Activated T-cell treated with anti-CD3 and anti-CD28 coated beads, Interleukin-2, amount 50 U/mL, for 48 hours (primary cell): ENCODE data around the gene ARID1B.
A peak's percentile ranks its signal among the peaks of the same experiment; 100 is the strongest.

Source experiments
- DNase-seq, 2 experiments: peaks; one replicate each; pipeline ENCODE4 v3.0.0-alpha.2; 2020

The ARID1B gene

DNA sequence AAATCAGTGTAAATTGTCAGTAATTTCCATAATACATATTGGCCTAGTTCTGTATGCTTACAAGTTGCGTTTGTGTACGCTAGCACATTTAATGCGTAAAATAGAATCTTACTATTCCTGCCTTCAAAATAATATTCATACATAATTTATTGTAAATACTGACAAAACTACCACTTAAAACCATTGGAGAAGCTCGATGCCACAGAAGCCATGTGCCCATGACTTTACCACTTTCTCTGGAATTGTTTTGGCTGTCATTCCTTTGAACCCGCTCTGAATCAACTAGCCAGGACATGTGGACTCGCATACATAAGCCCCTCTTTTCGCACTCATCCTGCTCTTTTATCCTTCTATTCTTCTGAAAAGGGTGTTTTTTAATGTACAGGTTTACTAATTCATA is 394.6 kb downstream of the ARID1B start:
- DNase-seq: no peak

DNA sequence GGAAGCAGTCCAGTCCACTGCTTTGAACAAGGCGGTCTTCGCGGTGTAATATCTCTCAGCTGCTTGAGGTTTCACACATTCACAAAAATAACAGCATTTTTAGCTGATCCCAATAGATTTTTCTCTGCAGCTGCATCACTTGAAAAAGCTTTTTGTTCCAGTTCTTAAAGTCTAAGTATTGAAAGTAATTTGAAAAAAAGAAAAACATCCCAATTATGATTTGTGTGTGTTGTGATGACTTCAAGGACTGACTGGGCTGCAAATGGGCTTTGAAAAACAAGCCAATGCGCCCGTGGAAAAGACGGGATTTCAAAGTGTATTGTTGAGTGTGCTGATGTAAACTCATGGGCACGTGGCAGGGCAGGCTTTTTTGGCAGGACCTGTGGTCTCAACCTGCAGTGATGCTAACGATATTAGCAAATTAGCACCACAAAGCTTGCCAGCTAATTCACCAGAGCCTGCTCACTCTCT is 395.1 kb downstream of the ARID1B start:
- DNase-seq: no peak

- no peak for DNase-seq
Observed at GRCh38 chr6:157172830-157173536, 395.8 kb downstream of the ARID1B start.

DNA sequence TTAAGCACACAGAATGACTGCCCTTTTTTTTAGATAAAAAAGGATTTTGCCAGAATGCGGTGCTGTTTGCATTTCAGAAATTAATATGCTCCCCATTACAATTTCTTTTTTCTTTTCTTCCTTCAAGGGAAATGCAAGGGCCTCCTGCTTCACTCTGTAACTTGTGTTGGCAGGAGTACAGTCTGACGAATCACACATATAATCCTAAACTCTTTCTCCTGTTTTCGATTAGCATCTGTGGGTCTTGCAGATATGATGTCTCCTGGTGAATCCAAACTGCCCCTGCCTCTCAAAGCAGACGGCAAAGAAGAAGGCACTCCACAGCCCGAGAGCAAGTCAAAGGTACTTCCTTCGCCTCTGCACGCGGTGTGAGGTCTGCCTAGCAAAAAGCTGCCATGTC is 396.6 kb downstream of the ARID1B start:
- DNase-seq: no peak

- no peak for DNase-seq
Observed at GRCh38 chr6:157174731-157175130, 397.6 kb downstream of the ARID1B start.

DNA sequence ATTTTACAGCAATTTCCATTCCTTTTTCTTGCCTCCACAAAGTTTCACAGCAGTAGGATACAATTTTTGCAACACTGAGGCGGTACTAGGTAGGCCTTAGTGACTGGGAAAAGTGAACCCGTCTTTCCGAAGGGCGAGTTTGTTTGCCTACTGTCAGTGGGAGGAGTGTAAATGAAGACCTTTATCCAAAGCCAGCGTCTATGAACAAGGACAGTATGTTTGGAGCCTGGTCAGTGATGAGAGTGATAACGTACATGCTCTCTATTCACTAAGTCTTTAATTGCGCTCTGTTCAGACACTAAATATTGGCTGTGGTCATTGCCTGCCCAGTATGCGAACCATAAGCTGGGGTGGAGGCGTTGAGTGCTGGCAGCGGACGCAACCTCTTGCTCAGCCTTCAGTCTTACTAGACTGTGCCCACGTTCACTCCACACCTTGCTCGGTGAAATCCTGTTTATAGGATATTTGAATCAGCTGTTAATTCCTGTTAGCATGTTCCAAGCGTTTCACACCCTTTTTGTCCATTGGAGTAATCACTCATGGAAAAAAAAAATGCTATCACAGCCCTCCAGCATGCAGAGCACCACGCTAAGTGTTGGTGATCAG is 400.7 kb downstream of the ARID1B start:
- no peak for DNase-seq

GRCh38 chr6:157181649-157182048 is 404.5 kb downstream of the ARID1B start:
- no peak for DNase-seq

DNA sequence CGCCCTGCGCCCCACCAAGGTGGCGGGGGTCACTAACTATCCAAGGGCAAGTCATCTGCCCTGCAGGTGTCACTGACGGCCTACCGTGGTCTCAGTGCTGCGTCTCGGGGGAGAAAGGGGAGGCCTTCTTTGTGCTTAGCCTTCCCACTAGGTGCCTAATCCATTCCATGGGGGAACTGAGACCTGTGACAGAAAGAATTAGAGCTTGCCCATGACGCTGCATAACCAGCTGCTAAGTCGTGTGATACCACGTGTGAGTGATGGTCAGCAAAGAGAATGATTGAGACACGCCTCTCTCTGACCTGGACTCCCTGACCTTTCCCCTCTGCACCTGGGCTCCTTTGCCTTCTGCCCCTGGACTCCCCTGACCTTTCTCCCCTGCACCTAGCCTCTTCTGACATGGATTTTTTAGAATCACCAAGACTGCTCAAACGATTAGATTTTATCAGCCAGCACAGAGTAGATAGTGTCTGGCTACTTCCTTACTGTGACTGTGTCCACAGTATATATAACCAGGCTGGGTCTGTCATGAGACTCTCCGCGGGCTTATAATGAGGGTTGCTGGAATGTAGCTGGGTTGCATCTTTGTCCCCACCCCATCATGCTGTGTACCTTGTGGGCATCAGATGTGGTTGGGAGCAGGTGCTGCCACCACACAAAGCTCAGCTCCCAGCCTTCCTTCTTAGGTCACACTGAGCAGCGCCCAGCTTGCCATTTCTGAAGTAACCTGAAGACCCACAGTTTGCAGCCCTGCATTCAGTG is 405.5 kb downstream of the ARID1B start:
- DNase-seq: no peak

DNA sequence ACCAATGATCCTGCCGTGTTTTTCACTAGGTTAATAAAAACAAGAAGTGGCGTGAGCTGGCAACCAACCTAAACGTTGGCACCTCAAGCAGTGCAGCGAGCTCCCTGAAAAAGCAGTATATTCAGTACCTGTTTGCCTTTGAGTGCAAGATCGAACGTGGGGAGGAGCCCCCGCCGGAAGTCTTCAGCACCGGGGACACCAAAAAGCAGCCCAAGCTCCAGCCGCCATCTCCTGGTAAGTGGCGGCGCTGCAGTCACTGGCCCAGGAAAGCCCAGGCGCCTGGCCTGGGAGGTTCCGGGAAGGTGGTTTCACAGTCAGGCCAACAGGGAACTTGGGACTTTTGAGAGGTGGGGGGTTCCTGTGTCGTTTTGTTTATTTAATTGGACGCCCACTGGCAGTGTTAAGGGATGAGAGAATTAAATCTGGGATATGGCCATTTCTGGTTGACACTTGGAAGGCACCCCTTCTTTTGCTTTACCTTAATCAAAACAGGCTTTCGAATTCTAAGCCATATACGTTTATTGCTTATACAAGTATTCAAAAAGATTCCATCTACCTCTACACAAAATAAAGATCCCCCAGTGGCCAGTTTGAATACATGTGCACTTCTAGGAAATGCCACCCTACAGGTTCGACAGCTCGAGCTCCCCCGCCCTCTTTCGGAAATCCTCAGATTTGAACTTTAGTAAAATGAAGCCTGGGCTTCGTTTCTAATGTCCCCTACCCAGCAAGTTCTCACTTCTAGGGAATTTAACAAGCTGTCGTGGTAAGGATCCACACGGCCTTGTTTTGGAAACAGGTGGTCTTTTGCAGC is 407.2 kb downstream of the ARID1B start:
- DNase-seq: peak; percentile 76 to 78

- no peak for DNase-seq
Observed at GRCh38 chr6:157185171-157185570, 408.0 kb downstream of the ARID1B start.

DNA sequence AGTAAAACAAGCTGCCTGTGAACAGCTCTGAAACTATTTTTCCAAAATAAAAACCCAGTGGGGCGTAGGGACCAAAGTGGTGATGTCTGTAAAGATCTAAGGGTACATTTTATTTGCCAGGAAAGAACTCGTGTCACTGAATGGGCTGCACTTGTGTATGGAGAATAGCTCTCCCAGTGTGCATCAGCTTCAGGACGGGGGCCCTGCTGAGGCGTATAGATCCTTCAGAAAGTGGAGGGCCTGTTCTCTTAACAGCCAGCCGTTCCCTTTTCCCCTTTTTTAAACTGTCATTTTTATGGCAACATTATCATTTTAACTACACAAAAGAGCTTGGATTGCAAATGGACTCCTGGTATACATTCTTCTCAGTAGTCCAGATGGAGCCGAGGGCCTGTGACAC is 408.8 kb downstream of the ARID1B start:
- no peak for DNase-seq

DNA sequence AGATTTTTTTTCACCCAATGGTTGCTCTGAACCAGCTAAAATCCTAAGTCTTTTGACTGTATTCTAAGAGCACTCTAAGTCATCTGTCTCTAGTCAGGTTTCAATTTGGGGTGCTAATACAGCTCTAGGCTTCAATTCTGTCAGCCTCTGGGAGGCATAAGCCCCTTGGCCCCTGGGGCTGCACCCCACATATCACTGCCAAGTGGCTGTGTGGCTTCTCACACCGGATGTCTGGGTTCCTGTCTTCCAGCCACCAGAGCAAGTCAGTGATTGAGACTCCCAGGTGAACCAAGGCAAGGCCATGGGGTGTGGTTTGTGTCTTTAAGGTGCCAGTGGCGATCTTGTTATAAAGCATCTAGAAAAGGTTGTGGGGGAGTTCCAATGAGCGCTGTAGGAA is 409.6 kb downstream of the ARID1B start:
- no peak for DNase-seq

- no peak for DNase-seq
Observed at GRCh38 chr6:157187182-157188083, 410.3 kb downstream of the ARID1B start.

DNA sequence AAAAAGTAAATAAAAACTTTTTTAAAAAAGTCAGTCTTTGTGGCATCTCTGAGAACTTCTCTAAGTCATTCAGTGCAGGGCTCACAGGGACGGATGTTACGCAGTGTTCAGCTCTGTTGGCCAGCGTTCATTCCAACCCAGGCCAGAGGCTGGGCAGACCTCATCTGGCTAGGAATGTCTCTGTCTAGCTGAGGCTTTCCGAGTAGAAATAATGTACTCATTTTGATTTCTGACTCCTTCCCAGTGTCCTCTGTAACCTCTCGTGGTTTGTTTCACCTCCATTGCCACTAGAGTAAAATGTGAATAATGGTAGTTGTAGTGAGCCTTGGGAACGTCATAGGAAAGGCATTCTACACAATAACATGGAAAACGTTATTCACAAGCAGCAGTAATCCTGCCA is 411.0 kb downstream of the ARID1B start:
- no peak for DNase-seq

DNA sequence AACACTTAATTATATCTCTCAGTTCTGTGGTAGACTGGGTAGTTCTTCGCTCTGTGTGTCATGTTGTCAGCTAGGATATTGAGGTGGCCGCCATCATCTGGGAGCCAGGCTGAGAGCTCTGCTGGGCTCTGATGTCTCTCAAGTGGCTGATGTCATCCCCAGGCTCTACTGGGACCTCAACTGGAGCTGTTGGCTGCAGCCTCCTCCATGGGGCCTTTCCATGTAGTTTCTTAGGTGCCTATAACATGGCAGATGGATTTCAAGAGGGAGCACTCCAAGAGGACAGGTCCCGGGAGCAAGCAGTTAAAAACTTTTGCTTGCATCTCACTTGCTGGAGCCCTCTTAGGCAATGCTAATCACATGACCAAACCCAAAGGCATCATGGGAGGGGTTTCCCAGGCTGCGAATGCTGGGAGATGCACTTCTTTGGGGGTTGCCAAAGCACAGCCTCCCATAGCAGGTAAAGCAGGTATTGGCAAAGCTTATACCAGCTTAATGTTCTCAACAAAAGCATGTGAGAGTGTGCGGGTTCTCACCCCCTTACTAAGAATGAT is 416.3 kb downstream of the ARID1B start:
- DNase-seq: no peak

- no peak for DNase-seq
Observed at GRCh38 chr6:157194110-157194509, 416.9 kb downstream of the ARID1B start.

DNA sequence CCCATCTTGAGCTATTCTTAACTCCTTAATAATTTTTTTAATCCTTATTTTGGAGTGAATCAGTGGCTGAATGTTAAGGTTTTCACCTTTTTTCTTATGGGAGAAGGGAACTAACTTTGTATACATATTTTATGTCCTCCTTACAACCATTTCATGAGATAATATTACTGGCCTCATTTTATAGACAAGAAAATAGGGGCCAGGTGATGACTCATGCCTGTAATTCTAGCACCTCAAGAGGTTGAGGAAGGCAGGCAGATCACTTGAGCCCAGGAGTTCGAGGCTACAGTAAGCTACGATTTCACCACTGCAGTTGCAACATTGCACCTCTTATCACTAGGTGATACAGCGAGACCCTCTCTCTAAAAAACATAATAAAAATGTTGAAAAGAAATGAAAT is 417.5 kb downstream of the ARID1B start:
- no peak for DNase-seq

DNA sequence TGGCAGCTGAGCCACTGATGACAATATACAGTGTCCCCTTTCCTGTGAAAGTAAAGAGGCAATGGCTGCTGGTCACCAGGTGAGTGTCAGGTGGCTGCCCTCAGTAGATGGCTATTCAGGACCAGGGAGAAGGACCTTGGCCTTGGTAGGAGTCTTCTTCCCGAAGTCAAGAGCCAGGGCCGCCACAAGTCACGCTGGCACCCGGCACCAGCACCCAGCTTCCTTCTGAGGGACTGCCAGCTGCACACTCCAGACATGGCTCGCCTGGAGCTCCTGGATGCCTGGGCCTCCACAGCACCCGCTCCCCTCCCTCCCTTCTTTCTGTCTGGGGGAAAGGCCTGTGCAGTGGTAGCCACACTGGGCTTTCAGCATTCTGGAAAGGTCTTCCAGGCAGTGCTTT is 419.2 kb downstream of the ARID1B start:
- DNase-seq: no peak

DNA sequence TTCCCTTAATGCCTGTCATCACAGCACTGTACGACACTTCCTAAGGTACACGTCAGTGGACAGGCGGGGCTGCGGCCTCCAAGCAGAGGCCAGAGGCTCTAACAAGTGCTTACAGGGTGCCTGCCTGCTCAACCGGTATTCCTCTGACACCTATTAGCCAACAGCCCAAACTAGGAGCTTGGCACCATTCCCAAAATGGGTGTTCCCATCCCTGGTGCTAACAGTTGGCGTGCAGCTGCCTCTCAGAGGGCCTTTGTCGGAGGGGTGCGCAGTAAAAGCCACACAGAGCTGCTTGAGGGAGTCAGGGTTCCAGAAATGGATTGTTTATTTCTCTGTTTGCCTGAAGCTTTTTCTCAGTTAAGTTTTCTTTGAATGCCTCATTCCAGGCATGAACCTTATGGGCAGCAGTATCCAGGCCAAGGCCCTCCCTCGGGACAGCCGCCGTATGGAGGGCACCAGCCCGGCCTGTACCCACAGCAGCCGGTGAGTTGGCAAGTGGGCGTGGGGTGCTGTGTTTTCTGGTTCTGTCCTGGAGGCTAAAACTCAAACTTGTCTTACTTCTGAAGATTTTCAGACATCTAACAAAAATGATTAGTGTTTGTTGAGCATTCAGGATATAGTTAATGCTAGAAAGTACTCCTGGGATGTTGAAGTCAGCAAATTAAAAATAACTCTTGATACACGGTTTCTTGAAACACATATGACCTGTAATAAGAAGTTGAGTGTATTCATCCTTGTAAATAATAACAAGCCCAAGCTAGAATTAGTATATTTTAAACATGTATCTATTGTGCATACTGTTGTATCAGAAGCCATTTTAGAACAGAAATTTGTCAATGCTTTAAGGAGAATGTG is 421.5 kb downstream of the ARID1B start:
- no peak for DNase-seq

- DNase-seq: no peak
Observed at GRCh38 chr6:157200117-157200516, 422.9 kb downstream of the ARID1B start.

- no peak for DNase-seq
Observed at GRCh38 chr6:157200611-157201010, 423.4 kb downstream of the ARID1B start.
